ENCODE measurements around the gene EEF2K. TPM values are rescaled to one million over a fixed set of nuclear protein-coding genes. Genes with fewer than 3 reads are reported as not detected.

EEF2K gene
- polyA plus RNA-seq, 3 donors from 2014 or later = 1.1 to 3.2 TPM; not detected in 1

GRCh38 chr16:22181843-22182242 is 24.2 kb upstream of the EEF2K start:
- no peak overlapping the region for H3K4me3 Mint-ChIP-seq
- no peak overlapping the region for H3K27ac Mint-ChIP-seq
- peaks cover 0 to 5% (median 4%) of the 10 kb centered on the region in 3 donors for H3K36me3 Mint-ChIP-seq

DNA sequence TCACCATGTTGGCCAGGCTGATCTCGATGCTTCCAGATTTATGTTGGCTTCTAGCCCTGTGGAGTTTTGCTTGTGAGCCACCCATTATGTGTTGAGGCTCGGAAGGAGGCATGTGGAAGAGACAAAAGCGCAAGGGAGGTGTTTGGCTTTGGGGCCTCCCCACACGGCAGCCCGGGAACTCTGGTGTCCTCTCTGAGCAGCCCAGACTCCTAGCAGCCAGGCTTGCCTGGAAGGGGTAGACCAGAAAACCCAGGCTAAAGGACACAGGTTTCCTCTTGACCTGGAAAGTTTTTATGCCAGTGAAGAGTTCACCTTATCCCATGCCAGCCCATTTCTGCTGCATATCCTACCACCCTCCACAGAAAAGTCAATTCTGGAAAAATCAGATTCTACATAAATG is 22.7 kb upstream of the EEF2K start:
- peaks cover 3 to 5% of the 10 kb centered on the region in 2 donors for H3K4me1 Mint-ChIP-seq
- no peaks in the 10 kb centered on the region for H3K9me3 Mint-ChIP-seq
- H3K27me3 Mint-ChIP-seq (ENCODE audit: low read depth in 3 of 3) = peaks cover 0 to 2% (median 2%) of the 10 kb centered on the region in 3 donors
- DNase-seq = no peak
- H3K36me3 Mint-ChIP-seq = peaks cover 0 to 5% (median 4%) of the 10 kb centered on the region in 3 donors
- H3K4me3 Mint-ChIP-seq = no peak overlapping the region
- H3K27ac Mint-ChIP-seq = no peak overlapping the region

More at GRCh38 chr16:22181843-22182242, 24.2 kb upstream of the EEF2K start:
- H3K9me3 Mint-ChIP-seq = no peaks in the 10 kb centered on the region
- DNase-seq = no peak
- H3K27me3 Mint-ChIP-seq (ENCODE audit: low read depth in 3 of 3) = peaks cover 0 to 3% (median under 1%) of the 10 kb centered on the region in 3 donors
- no peaks in the 10 kb centered on the region for H3K4me1 Mint-ChIP-seq

DNA sequence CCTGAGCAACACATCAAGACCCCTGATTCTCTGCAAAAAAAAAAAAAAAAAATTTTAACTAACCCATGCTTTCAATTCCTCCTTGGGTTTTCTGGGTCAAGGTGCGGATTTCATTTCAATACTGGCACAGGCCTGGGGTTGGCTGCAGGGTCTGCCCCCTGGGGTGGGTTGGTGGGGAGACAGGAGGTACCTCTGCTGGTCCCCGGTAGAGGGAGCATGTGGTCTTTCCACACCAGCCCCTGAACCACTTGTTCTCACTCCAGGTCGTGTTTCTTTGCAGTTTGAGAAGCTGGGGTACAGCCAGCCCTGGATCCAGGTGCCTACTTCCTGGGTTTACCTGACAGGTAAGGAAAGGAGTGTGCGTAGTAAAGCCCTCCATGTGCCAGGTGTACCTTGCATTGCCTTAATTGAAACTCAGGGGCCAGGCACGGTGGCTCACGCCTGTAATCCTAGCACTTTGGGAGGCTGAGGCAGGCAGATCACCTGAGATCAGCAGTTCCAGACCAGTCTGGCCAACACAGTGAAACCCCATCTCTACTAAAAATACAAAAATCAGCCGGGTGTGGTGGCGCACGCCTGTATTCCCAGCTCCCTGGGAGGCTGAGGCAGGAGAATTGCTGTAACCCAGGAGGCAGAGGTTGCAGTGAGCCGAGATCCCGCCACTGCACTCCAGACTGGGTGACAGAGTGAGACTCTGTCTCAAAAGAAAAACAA is 22.0 kb upstream of the EEF2K start:
- H3K27me3 Mint-ChIP-seq (ENCODE audit: low read depth in 3 of 3) = peaks cover 0 to 2% (median 2%) of the 10 kb centered on the region in 3 donors
- H3K4me3 Mint-ChIP-seq = no peak overlapping the region
- H3K36me3 Mint-ChIP-seq = peaks cover 0 to 5% (median 4%) of the 10 kb centered on the region in 3 donors
- no peak overlapping the region for H3K27ac Mint-ChIP-seq
- peak in 1 of 3 donors; percentile 7 for DNase-seq
- peaks cover 10 to 12% of the 10 kb centered on the region in 2 donors for H3K4me1 Mint-ChIP-seq
- no peaks in the 10 kb centered on the region for H3K9me3 Mint-ChIP-seq

- H3K9me3 Mint-ChIP-seq = no peaks in the 10 kb centered on the region
- DNase-seq = no peak
- peaks cover 0 to 5% (median 4%) of the 10 kb centered on the region in 3 donors for H3K36me3 Mint-ChIP-seq
- no peak overlapping the region for H3K27ac Mint-ChIP-seq
- H3K4me1 Mint-ChIP-seq = peaks cover 15 to 18% of the 10 kb centered on the region in 2 donors
- H3K27me3 Mint-ChIP-seq (ENCODE audit: low read depth in 3 of 3) = peaks cover 0 to 2% (median 2%) of the 10 kb centered on the region in 3 donors
- H3K4me3 Mint-ChIP-seq = no peak overlapping the region
Observed at GRCh38 chr16:22184615-22184968, 21.5 kb upstream of the EEF2K start.

DNA sequence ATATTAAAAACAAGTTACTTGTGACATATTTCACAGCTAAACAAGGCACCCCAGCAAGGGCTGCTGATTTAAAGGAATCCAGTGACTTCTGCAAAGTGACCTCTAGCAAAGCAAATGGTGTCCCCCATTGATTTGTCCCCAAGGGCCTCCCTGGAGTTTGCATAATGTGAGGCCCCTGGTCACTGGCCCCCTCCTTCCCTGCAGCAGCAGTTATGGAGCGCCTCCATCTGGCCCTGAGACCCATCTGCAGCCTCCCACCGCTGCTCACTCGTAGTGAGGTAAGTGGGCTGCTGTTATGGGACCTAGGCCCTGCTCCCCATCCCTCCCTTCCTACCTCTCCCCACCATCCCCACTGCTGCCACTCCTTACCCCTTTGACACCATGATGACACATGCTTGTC is 19.6 kb upstream of the EEF2K start:
- Mint-ChIP-seq H3K36me3 (peaks cover 0 to 4% (median 0%) of the 10 kb centered on the region in 3 donors), H3K27ac (no peak overlapping the region), H3K4me3 (no peak overlapping the region), H3K27me3 (ENCODE audit: low read depth in 3 of 3) (peaks cover 9 to 15% (median 9%) of the 10 kb centered on the region in 3 donors), H3K4me1 (peaks cover 22 to 26% of the 10 kb centered on the region in 2 donors), H3K9me3 (no peaks in the 10 kb centered on the region)
- no peak for DNase-seq

DNA sequence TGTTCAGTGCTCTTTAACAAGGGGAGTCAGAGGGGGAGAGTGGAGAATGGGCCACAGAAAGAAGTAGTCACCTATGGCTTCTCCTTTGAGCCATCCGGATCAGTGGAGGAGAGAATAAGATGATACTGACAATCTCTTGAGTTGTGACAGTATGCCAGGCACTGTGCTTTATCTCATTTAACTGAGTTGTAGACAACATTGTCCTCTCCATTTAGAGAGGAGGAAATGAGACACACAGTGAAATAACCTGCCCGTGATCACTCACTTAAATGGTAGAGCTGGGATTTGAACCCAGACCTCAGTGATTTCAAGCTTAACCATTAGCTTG is 17.8 kb upstream of the EEF2K start:
- Mint-ChIP-seq H3K27me3 (ENCODE audit: low read depth in 3 of 3) (peaks cover 15 to 28% (median 16%) of the 10 kb centered on the region in 3 donors), H3K9me3 (no peaks in the 10 kb centered on the region), H3K4me1 (peaks cover 36 to 43% of the 10 kb centered on the region in 2 donors), H3K36me3 (no peaks in the 10 kb centered on the region), H3K27ac (peak overlapping the region; percentile 86 to 99 (median 98)), H3K4me3 (peak overlapping the region in 1 of 5 donors; percentile 15)
- DNase-seq = no peak

GRCh38 chr16:22188595-22189442 is 17.3 kb upstream of the EEF2K start:
- Mint-ChIP-seq H3K4me1 (peaks cover 42 to 49% of the 10 kb centered on the region in 2 donors), H3K36me3 (no peaks in the 10 kb centered on the region), H3K27me3 (ENCODE audit: low read depth in 3 of 3) (peaks cover 16 to 28% (median 19%) of the 10 kb centered on the region in 3 donors), H3K9me3 (no peaks in the 10 kb centered on the region), H3K27ac (peak overlapping the region; percentile 97 to 99 (median 98)), H3K4me3 (peak overlapping the region; percentile 91 to 97 (median 93))
- peak; percentile 56 to 70 (median 62) for DNase-seq

- peaks cover 14 to 28% (median 23%) of the 10 kb centered on the region in 3 donors for H3K27me3 Mint-ChIP-seq (ENCODE audit: low read depth in 3 of 3)
- no peaks in the 10 kb centered on the region for H3K9me3 Mint-ChIP-seq
- DNase-seq = no peak
- peak overlapping the region; percentile 97 to 99 (median 98) for H3K27ac Mint-ChIP-seq
- H3K36me3 Mint-ChIP-seq = no peaks in the 10 kb centered on the region
- peaks cover 47 to 57% of the 10 kb centered on the region in 2 donors for H3K4me1 Mint-ChIP-seq
- peak overlapping the region; percentile 91 to 97 (median 93) for H3K4me3 Mint-ChIP-seq
Observed at GRCh38 chr16:22189473-22190080, 16.5 kb upstream of the EEF2K start.

- Mint-ChIP-seq H3K9me3 (no peaks in the 10 kb centered on the region), H3K27me3 (ENCODE audit: low read depth in 3 of 3) (peaks cover 14 to 34% (median 30%) of the 10 kb centered on the region in 3 donors), H3K4me1 (peaks cover 54 to 63% of the 10 kb centered on the region in 2 donors), H3K27ac (peak overlapping the region; percentile 97 to 99 (median 98)), H3K36me3 (no peaks in the 10 kb centered on the region), H3K4me3 (peak overlapping the region; percentile 91 to 97 (median 93))
- no peak for DNase-seq
Observed at GRCh38 chr16:22190081-22190775, 15.8 kb upstream of the EEF2K start.

GRCh38 chr16:22190776-22191531 is 15.1 kb upstream of the EEF2K start:
- peak overlapping the region; percentile 97 to 99 (median 98) for H3K27ac Mint-ChIP-seq
- H3K4me3 Mint-ChIP-seq = peak overlapping the region; percentile 91 to 97 (median 93)
- no peaks in the 10 kb centered on the region for H3K36me3 Mint-ChIP-seq
- H3K4me1 Mint-ChIP-seq = peaks cover 59 to 70% of the 10 kb centered on the region in 2 donors
- H3K9me3 Mint-ChIP-seq = no peaks in the 10 kb centered on the region
- peak; percentile 99 for DNase-seq
- peaks cover 21 to 41% (median 37%) of the 10 kb centered on the region in 3 donors for H3K27me3 Mint-ChIP-seq (ENCODE audit: low read depth in 3 of 3)

DNA sequence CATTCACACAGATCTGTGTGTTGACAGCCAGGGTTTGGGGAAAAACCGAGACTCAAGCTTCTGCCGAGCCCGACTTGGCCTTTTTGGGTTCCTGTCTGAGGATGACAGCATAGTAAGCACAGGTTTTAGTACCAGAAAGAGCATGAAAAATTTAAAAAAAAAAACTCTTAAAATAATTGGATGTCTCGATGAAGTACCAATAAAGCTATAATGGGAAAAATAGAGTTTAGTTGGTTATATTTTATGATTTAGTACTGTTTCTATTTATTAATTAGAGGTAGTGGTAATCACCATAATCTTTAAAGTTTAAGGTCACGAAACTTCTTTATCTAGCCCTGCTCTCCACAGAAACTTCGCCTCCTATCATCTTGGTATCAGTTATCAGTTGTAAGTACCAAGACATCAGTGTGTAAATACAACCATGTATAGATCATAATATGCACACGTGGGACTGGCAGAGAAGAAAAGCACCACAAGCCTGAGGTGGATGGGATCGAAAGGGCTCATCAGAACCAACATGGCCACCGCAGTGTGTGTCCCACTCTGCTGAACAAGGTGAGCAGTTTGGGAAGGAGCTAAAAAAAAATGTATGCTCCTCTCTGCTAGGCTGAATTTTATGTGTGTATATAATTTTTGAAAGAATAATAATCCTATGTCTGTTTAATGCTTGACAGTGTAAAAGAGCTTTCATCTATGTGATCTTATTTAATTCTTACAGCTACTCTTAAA is 14.4 kb upstream of the EEF2K start:
- Mint-ChIP-seq H3K4me3 (peak overlapping the region; percentile 91 to 97 (median 93)), H3K27ac (peak overlapping the region; percentile 97 to 99 (median 98)), H3K36me3 (no peaks in the 10 kb centered on the region), H3K27me3 (ENCODE audit: low read depth in 3 of 3) (peaks cover 24 to 43% (median 39%) of the 10 kb centered on the region in 3 donors), H3K9me3 (no peaks in the 10 kb centered on the region), H3K4me1 (peaks cover 62 to 78% of the 10 kb centered on the region in 2 donors)
- DNase-seq = no peak

Measured in immature natural killer cell (primary cell).